D721Med (cell line): Measurements from ENCODE around the gene DOCK1.
"Not testable (repeated sequence)": the region's sequence is repeated elsewhere in the genome, so short reads cannot be mapped to it uniquely, and the experiment has no call there.

Experiments used
- DNase-seq: peaks from one replicate; pipeline ENCODE4 v3.0.0; 2011; ENCODE audit warnings: low spot score; ENCODE audit not compliant: insufficient read length
- FAIRE-seq: peaks from 2 replicates; lab custom pipeline; 2011; peaks lifted over from hg19 to GRCh38; lab: Jason Lieb, UNC
- CTCF ChIP-seq: IDR thresholded peaks from 2 replicates; pipeline ENCODE4 v1.5.1; 2012; ENCODE audit warnings: mild to moderate bottlenecking, control low read depth; ENCODE audit not compliant: insufficient read depth; ENCODE audit errors: missing control alignments

The DOCK1 gene

GRCh38 chr10:126933116-126933515 lies 27.9 kb downstream of the DOCK1 start:
- no peak for FAIRE-seq
- no peak for TF ChIP-seq CTCF
- no peak for DNase-seq

GRCh38 chr10:126935263-126935946 lies 30.2 kb downstream of the DOCK1 start:
- DNase-seq (no peak), FAIRE-seq (no peak)
- TF ChIP-seq CTCF: no peak

- DNase-seq (no peak), FAIRE-seq (no peak)
- TF ChIP-seq CTCF: no peak
Measured at GRCh38 chr10:126937026-126937425, 31.8 kb downstream of the DOCK1 start.

GRCh38 chr10:126938121-126938520 lies 32.9 kb downstream of the DOCK1 start:
- not testable (repeated sequence) for FAIRE-seq, DNase-seq

- DNase-seq (no peak), FAIRE-seq (no peak)
- no peak for TF ChIP-seq CTCF
Measured at GRCh38 chr10:126939706-126940105, 34.5 kb downstream of the DOCK1 start.

- DNase-seq (no peak), FAIRE-seq (no peak)
- TF ChIP-seq CTCF: no peak
Measured at GRCh38 chr10:126940670-126941310, 35.6 kb downstream of the DOCK1 start.

- DNase-seq: no peak
- FAIRE-seq: no peak
- TF ChIP-seq CTCF: no peak
Measured at GRCh38 chr10:126944191-126944590, 39.0 kb downstream of the DOCK1 start.
